GM12874 (cell line): ENCODE measurements around the gene AJAP1.

Experiments
- TF ChIP-seq, protein P1 (sequence below): IDR thresholded peaks from 2 replicates; pipeline ENCODE4 v1.5.1; 2011; ENCODE audit warnings: low read depth, mild to moderate bottlenecking, control low read depth, low read length, moderate library complexity; ENCODE audit not compliant: insufficient read depth

The AJAP1 gene

DNA sequence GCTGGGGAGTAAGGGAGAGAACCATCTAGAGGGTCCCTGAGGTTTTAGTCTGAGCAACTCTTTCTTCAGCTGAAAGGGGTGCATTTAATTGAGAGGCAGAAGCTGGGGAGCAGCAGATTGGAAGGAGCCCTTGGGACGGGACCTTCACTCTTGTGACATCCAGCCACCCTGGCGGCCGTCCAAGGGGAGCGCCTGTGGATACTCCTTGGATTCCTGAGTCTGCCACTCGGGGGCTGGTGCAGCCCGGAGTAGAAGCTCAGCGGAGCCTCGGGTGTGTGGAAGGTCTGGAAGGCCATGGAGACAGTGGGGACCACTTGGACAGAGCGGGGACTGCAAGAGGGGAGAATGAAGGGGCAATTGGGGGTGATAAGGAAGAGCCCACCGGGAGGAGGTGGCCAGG is 68.7 kb downstream of the AJAP1 start:
- TF ChIP-seq, protein P1, sequence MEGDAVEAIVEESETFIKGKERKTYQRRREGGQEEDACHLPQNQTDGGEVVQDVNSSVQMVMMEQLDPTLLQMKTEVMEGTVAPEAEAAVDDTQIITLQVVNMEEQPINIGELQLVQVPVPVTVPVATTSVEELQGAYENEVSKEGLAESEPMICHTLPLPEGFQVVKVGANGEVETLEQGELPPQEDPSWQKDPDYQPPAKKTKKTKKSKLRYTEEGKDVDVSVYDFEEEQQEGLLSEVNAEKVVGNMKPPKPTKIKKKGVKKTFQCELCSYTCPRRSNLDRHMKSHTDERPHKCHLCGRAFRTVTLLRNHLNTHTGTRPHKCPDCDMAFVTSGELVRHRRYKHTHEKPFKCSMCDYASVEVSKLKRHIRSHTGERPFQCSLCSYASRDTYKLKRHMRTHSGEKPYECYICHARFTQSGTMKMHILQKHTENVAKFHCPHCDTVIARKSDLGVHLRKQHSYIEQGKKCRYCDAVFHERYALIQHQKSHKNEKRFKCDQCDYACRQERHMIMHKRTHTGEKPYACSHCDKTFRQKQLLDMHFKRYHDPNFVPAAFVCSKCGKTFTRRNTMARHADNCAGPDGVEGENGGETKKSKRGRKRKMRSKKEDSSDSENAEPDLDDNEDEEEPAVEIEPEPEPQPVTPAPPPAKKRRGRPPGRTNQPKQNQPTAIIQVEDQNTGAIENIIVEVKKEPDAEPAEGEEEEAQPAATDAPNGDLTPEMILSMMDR, result no peak

DNA sequence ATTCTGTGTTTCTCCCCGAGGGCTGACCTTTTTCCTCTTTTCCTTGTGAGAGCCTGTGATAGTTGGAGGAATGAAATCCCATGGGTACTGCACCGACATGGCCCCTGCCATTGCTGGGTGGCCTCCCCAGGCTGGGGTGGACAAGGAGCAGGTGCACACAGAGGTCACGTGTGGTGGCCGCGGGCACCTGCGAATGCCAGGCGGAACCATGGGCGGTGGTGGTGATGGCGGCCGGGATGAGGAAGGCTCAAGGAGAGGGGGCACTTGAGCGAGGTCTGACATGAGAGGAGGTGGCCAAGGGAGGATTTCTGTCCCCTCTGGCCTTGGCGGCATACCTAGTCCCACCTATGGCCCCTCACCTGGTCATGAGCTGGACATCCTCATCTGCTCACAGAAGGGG is 69.6 kb downstream of the AJAP1 start:
- TF ChIP-seq, protein P1, result no peak

DNA sequence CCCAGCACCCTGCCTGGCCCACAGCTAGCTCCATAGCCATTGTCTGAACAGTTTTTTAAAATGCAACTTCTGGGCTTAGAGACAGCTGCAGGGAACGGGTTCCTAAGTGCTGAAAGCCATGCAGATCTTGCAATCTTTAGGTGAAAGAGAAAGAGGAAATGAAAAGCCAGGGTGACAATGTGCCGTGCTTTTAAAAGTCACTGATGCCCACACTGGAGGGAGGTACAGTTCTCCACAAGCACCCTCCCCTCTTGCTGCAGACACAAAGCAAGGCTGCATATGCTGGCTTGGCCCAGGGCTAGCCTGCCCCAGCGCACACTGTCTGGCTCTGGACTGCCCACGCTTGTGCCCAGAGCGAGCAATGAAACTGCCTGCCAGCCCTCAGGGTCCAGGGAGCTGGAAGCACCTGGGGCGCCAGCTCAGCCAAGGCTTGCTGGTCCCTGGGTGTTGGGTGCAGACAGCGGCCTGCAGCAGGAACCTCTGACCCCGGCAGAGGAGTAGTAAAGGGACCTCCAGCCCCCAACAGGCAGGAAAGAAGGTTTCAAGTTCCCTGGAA is 70.4 kb downstream of the AJAP1 start:
- TF ChIP-seq, protein P1, result no peak

DNA sequence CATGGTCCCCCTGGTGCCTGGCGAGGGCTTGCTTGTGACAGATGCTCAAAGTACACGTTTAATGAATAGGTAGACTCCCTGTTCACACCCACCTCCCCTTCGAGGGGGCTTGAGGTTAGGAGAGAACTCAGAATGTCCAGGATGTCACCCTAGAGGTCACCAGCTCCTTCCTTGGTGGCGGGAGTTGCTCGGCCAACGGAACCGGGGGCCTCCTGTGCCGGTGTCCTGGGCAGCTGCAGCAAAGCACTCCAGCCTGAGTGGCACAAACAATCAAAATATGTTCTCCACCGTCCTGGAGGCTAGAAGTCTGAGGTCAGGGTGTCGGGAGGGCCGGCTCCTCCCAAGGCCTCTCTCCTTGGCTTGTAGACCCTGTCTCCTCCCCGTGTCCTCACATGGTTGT is 71.0 kb downstream of the AJAP1 start:
- TF ChIP-seq, protein P1, result no peak

DNA sequence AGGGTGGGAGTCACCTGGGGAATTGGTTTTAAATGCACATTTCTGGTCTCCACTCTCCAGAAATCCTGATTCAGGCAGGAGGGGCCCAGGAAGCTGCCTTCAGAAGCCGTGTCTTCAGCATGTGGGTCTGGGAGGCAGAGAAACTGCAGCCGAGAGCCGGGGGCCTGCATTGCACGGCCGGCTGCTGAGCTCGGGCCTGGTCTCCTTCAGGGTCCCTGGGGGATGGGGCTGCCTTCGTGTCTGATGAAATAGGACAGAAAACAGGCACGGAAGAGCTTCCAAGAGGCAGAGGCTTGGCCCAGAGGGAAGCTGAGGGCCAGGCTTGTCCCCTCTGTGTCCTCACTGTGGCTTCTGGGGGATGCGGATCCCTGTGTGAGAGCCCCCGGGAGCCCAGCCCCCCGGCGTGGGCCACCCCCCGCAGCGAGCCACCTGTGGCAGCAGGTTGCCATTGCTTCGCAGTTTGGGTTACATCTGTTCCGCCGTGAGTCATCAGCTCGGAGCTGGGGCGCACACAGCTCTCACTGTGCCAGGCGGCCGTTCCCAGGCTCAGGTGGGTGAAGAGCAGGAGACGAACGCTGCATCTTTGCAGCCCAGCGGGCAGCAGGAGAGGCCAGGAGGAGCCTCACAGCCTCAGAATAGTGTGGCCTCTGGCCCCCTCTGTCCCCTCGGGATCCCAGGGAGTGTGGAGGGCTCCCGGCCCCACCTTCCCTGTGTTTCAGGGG is 72.4 kb downstream of the AJAP1 start:
- TF ChIP-seq, protein P1, result no peak

DNA sequence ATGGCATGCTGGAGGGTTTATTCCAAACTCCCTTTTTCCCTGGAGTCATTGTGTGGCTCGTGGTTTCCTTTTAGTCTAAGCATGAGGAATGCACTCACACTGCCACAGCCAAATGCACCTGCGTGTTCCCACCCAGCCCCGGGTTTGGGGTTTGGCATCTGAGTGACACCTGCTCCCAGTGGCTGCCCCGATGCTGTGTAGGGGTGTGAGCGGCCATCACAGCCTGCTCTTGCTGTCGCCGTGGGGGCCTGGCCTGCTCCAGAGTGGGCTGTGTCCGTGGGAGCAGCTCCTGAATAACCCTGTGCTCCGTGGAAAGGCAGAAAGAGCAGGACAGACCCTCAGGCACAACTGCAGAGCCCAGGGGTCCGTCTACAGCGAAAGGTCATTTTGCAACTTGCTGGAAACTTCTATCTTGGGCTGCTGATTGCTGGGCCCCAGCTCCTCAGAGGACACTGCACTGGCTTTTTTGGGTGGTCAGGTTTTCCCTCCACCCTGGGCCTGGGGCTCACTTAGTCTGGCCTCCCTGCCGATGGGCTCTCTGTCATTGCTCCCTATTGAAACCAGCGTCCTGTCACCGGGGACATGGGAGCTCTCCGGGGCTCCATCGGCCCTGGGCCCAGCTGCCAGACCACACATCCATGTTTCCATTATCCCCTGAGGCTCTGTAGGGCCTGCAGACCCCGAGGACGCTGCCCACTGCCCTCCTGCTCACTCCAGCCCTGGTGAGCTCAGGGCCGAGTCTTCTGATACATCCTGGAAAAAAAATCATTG is 74.1 kb downstream of the AJAP1 start:
- TF ChIP-seq, protein P1, result no peak

DNA sequence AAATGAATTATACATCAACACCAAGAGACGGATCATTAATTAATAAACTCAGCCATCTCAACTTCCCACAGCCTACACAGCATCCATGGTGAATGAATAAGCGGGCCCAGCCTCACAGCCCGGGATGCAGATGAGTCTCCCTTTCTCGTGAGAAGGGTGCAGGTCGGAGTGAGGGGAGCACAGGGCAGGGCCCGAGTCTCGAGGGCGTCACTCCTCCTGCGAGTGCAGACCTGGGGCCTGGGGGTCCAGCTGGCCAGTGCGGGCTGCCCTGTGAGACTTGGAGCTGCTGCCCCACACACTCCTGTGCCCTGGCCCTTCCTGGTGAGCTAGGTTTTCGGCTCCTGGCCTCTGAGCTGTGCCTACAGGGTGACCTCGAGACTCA is 74.7 kb downstream of the AJAP1 start:
- TF ChIP-seq, protein P1, result no peak
